Erythroblast (primary cell): ENCODE measurements around the gene ABCC4.

Experiments used
- GATA1 ChIP-seq: IDR thresholded peaks from 2 replicates; pipeline ENCODE4 v1.6.1; 2011; ENCODE audit warnings: low read depth, mild to moderate bottlenecking, control low read depth, low read length, moderate library complexity
- POLR2A ChIP-seq: IDR thresholded peaks from 2 replicates; pipeline ENCODE4 v1.6.1; 2011; ENCODE audit warnings: mild to moderate bottlenecking, low read length

GRCh38 chr13:95207769-95208366 is 93.4 kb downstream of the ABCC4 start:
- TF ChIP-seq POLR2A (no peak), GATA1 (no peak)
